ENCODE results near the gene RSPH1.

RSPH1 gene

DNA sequence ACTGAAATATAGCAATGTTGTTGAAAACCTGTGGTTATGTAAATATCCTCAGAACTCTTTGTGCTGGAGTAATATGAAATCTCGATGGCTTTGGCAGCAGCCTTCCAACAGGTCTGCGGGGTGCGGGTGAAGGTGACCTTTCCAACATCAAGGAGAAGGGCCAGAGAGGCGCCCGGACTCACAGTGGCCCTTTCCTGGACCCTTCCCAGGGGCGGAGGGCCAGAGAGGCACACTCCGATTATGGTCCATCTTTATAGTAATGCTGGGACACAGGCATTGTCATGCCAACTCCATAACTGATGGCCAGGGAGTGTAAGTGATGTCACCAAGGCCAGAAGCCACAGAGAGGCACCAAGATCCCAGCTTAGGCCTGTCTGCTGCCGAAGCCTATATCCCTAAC, 35.7 kb upstream of the RSPH1 start:
- no peak for DNase-seq

DNA sequence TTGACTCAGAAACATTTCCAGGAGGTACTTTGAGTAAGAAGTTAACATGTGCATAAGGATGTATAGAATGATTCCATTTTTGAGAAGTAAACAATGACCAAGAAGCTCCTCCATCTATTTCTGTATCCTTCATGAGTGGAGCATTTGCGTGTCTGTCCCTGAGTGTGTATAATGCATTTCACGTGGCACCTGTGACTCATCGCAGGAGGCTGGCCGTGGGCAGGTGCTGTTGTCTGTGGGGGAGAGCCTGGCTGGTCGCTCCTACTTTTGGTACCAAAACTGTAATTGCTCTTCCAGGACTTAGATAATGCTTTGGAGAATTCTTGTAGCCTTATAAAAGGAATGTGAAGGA, 34.1 kb upstream of the RSPH1 start:
- DNase-seq, result no peak

- no peak for DNase-seq
Measured at GRCh38 chr21:42527489-42528158, 31.6 kb upstream of the RSPH1 start.

- no peak for DNase-seq
Measured at GRCh38 chr21:42527127-42527488, 31.1 kb upstream of the RSPH1 start.

DNA sequence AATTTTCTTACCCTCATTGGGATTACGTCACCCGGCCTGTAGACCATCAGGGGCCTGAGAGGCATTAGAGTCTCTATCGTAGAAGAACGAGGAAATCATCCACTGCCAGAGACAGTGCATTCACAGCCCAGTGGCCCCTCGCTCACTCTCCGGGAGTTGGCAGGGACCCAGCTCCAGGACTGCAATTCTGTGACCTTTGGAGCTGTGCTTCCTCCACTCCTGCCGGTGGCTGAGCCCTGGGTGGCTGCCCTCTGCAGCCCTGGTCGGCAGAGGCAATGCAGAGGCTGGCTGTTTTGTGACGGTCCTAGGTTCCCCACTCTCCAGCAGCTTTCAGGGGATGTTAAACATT, 30.3 kb upstream of the RSPH1 start:
- DNase-seq, result peak; percentile 18

DNA sequence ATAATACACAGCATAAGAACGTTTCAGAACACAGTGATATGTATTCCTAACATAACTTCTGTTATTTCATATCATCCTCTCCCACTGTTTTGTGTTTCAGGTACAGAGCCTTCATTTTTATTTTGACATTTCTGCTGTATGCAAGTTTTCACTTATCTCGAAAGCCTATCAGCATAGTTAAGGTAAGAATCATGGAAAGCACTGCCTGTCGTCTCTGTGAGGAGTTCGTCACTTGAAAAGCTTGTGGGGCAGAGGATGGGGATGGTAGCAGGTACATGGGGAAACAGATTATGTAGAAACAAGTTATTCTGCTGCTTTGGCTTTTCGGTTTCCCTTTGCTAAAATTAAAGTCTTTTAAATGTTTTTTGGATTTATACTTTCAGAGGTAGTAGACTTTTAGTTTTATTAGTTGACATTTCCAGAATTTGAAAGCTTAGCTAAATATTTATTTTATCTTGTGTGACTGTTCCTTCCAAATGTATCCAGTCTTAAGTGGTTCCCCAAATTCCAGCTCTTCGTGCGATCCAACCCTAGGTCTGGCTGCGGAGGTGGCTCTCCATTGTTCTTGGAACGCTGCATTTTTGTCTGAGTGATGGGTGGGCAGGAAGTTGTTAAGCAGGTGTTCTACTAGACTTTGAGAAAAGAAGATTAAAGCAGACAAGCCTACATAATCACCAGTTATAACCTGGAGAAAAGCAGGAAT, 29.8 kb upstream of the RSPH1 start:
- DNase-seq, result no peak

DNA sequence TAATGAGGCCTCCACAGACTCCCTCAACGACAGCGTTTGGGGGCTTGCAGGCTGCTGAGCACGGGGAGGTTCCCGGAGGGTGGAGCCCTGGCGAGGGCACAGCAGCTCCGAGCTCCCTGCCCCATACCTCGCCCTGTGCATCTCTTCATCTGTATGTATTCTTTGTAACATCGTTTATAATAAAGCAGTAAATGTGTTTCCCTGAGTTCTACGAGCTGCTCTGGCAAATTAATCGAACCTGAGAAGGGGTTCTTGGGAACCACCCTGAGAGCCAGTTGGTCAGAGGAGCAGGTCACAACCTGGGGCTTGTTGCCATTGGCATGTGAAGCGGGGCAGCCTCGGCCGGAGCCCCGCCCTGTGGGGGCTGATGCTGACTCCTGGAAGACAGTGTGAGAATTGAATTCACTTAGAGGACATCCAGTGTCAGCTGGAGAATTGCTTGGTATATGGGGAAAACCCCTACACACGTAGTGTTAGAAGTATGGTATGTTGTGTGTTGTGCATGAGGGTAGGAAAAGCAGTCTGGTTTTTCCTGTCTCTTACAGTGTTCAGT, 29.1 kb upstream of the RSPH1 start:
- DNase-seq, result no peak

- DNase-seq, result peak; percentile 32
Measured at GRCh38 chr21:42524341-42525028, 28.5 kb upstream of the RSPH1 start.

GRCh38 chr21:42523941-42524340, 27.9 kb upstream of the RSPH1 start:
- DNase-seq, result no peak

- no peak for DNase-seq
Measured at GRCh38 chr21:42523211-42523610, 27.2 kb upstream of the RSPH1 start.

GRCh38 chr21:42522771-42523170, 26.7 kb upstream of the RSPH1 start:
- no peak for DNase-seq

DNA sequence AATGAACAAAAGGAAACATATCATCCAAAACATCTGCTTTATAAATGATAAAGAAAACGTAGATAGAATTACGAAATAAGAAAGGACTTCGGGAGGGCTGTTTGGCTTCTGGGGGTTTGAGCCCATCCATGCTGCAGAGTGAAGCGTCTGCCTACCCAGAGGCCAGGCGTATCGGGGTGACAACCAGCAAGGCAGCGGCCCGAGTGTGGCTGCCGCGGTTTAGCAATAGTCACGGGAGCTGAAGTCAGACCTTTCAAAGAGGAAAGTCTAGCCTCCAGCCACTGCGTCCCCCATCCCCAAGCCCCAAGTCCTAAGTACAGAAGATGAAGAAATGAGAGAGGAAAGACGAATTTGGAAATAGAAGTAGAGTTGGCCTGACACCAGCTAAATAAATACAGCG, 26.2 kb upstream of the RSPH1 start:
- DNase-seq, result no peak

GRCh38 chr21:42521805-42522204, 25.8 kb upstream of the RSPH1 start:
- DNase-seq, result no peak

DNA sequence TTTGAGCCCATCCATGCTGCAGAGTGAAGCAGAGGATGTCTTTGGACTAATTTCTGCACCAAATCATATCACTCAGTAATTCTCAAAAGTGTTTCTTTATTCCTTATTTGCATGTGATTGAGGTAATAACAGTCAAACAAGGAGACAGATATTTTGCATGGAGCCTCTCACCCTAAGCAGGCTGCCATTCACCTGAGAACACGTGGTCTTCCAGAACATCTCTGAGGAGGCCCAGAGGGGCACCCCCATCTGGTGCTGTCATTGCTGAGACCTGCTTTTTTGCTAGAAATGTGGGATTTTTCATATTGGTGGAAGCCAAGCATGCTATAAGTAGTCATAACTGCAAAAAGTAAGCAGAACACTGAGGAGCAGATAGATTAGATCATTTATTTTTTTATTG, 25.4 kb upstream of the RSPH1 start:
- no peak for DNase-seq

DNA sequence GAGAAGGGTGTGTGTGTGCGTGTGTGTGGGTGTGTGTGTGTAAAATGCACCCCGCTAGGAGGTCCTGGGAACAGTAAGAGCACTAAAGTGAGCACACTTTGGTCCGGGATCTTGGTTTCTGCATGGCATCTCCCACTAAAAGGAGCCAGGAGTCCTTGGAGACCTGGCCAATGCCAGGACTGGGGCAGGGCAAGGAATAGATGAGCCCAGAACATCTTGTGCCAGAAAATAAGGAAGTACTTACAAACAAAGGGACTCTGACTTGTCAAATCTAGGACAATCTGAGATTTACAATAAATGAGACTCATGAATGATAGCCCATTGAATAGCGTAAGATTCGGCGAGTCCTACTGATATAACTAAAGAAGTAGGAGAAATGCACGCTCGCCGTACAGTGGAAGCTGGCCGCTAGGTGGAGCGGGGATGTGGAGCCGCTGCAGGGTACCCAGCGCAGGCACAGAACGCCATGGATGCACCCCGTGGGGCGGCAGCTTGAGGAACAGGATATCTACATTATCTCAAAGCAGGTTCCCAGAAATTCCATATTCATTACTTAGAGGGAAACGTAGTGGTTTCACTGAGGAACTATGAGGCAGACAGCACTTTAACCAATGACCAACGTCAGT, 24.7 kb upstream of the RSPH1 start:
- DNase-seq, result no peak

- no peak for DNase-seq
Measured at GRCh38 chr21:42518626-42519025, 22.6 kb upstream of the RSPH1 start.

- DNase-seq, result no peak
Measured at GRCh38 chr21:42518215-42518614, 22.2 kb upstream of the RSPH1 start.

GRCh38 chr21:42515708-42516502, 19.9 kb upstream of the RSPH1 start:
- DNase-seq, result peak; percentile 3

GRCh38 chr21:42514883-42515228, 18.8 kb upstream of the RSPH1 start:
- peak; percentile 25 for DNase-seq

GRCh38 chr21:42513985-42514882, 18.2 kb upstream of the RSPH1 start:
- DNase-seq, result peak; percentile 53

- peak; percentile 40 for DNase-seq
Measured at GRCh38 chr21:42513151-42513984, 17.3 kb upstream of the RSPH1 start, which contains the start of gene SLC37A1. Gene SLC37A1, plus strand, starts transcription at chr21:42513852. Its CDS starts 4,603 bp downstream, at chr21:42518455.

Data from NCI-H146 (cell line).